Measurements from ENCODE around the gene MPG.
"Not testable (repeated sequence)": the region's sequence is repeated elsewhere in the genome, so short reads cannot be mapped to it uniquely, and the experiment has no call there.

Gene MPG

GRCh38 chr16:77807-78443 is at the start of gene MPG:
MPG (plus strand) TSS chr16:78225; CDS start chr16:78310, 85 bp downstream.
- peak; percentile 47 for DNase-seq

GRCh38 chr16:30627-31026 is 47.4 kb upstream of the MPG start:
- DNase-seq, result not testable (repeated sequence)

GRCh38 chr16:33154-33876 is 44.7 kb upstream of the MPG start:
- not testable (repeated sequence) for DNase-seq

- DNase-seq, result no peak
Measured at GRCh38 chr16:33877-34647, 44.0 kb upstream of the MPG start.

- DNase-seq, result no peak
Measured at GRCh38 chr16:34648-34987, 43.4 kb upstream of the MPG start.

- DNase-seq, result no peak
Measured at GRCh38 chr16:35011-35677, 42.9 kb upstream of the MPG start.

- no peak for DNase-seq
Measured at GRCh38 chr16:35678-36305, 42.2 kb upstream of the MPG start.

GRCh38 chr16:36336-36984 is 41.6 kb upstream of the MPG start:
- DNase-seq, result no peak

GRCh38 chr16:37511-37910 is 40.5 kb upstream of the MPG start:
- DNase-seq, result no peak

- DNase-seq, result not testable (repeated sequence)
Measured at GRCh38 chr16:38206-38605, 39.8 kb upstream of the MPG start.

- peak; percentile 40 for DNase-seq
Measured at GRCh38 chr16:38941-39892, 38.8 kb upstream of the MPG start.

- DNase-seq, result no peak
Measured at GRCh38 chr16:41439-42068, 36.5 kb upstream of the MPG start.

- no peak for DNase-seq
Measured at GRCh38 chr16:42069-42457, 36.0 kb upstream of the MPG start.

- no peak for DNase-seq
Measured at GRCh38 chr16:42691-43090, 35.3 kb upstream of the MPG start.

- no peak for DNase-seq
Measured at GRCh38 chr16:43294-43693, 34.7 kb upstream of the MPG start.

- DNase-seq, result no peak
Measured at GRCh38 chr16:44655-45054, 33.4 kb upstream of the MPG start.

GRCh38 chr16:45454-45853 is 32.6 kb upstream of the MPG start:
- peak; percentile 48 for DNase-seq

- DNase-seq, result not testable (repeated sequence)
Measured at GRCh38 chr16:46510-46909, 31.5 kb upstream of the MPG start.

GRCh38 chr16:47234-47633 is 30.8 kb upstream of the MPG start:
- DNase-seq, result no peak

GRCh38 chr16:50769-51591 is 27.0 kb upstream of the MPG start:
- no peak for DNase-seq

Measured in NCI-H510A treated with DMSO at 0.1 percent for 48 hours (cell line).